Measurements from ENCODE around the gene EPHB2.

EPHB2 gene

DNA sequence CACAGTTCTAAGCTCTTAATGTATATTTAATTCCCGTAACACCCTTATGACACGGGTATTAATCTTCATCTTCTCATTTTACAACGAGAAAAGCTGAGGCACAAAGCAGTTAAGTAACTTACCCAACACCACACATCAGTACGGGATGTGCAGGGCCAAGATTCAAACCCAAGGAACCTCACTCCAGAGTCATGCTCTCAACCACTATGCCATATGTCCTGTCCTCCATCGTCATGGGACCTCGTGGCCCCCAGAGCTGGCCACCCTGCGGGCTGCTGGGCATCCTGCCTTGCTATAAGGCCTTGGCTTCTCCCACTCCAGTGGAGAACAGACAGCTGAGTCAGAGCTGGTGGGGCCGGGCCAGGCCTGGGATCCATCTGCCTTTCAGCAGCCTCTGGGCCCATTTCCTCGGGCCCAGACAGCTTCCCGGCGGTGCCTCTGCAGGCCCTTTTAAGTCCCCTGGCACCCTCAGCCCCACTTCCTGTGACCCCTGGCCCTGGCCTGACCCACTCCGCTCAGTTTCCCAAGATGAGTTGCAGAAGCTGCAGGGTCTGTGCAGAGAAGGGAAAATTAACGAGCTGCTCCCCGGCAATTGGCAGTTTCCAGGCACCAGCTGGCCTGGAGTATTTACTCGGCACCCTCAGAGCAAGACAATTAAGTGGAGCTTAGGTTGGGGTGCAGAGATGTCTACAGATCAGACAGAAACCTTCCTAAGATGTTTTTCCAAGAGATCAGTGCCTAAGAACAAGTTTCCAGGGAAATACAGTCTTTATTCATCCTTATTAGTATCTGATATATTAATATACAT, 98.2 kb downstream of the EPHB2 start:
- no peak for FAIRE-seq
- DNase-seq (ENCODE audit: insufficient read length, low spot score): peak; percentile 48
- TF ChIP-seq, protein P1, sequence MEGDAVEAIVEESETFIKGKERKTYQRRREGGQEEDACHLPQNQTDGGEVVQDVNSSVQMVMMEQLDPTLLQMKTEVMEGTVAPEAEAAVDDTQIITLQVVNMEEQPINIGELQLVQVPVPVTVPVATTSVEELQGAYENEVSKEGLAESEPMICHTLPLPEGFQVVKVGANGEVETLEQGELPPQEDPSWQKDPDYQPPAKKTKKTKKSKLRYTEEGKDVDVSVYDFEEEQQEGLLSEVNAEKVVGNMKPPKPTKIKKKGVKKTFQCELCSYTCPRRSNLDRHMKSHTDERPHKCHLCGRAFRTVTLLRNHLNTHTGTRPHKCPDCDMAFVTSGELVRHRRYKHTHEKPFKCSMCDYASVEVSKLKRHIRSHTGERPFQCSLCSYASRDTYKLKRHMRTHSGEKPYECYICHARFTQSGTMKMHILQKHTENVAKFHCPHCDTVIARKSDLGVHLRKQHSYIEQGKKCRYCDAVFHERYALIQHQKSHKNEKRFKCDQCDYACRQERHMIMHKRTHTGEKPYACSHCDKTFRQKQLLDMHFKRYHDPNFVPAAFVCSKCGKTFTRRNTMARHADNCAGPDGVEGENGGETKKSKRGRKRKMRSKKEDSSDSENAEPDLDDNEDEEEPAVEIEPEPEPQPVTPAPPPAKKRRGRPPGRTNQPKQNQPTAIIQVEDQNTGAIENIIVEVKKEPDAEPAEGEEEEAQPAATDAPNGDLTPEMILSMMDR (IDR thresholded peaks at IDR 0.05; ENCODE audit: insufficient read depth, missing control alignments): no peak

DNA sequence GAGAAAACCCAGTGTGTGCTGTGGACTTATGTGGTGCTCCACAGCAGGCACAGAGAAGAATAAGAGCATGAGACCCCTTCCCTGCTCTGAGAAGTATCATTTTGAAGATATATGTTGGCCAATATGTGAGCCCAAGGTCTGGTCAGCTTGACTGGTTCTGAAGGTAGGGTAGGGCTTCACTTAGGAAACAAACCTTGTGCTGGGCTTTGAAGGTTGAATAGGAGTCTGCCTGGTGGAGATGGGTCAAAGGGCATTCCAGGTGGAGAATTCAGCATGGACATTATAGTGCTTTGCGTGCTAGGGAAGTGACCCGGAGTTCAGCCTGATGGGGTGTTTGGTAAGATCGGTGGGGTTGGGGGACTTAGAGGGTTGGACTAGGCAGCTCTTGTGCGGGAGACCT, 99.1 kb downstream of the EPHB2 start:
- FAIRE-seq: no peak
- DNase-seq (ENCODE audit: insufficient read length, low spot score): no peak
- TF ChIP-seq, protein P1 (IDR thresholded peaks at IDR 0.05; ENCODE audit: insufficient read depth, missing control alignments): no peak

DNA sequence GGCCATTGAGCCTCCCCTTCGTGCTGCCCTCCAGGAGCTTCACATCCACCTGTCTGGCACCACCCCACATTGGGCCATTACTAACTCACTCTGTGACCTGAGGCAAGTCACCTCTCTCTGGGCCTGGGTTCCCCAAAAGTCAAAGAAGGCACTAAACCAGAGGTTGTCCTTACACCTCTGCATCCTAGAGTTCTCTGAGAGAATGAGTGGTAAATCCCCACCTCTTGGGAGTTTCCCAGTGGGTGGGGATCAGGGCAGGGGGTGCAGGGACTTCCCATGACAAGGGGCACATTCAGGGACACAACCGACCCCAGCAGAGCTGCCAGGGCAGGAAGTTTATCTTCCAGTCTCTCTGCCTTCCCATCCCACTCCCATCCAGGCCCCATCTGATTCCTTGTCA, 99.7 kb downstream of the EPHB2 start:
- DNase-seq (ENCODE audit: insufficient read length, low spot score): no peak
- TF ChIP-seq, protein P1 (IDR thresholded peaks at IDR 0.05; ENCODE audit: insufficient read depth, missing control alignments): no peak
- FAIRE-seq: no peak

DNA sequence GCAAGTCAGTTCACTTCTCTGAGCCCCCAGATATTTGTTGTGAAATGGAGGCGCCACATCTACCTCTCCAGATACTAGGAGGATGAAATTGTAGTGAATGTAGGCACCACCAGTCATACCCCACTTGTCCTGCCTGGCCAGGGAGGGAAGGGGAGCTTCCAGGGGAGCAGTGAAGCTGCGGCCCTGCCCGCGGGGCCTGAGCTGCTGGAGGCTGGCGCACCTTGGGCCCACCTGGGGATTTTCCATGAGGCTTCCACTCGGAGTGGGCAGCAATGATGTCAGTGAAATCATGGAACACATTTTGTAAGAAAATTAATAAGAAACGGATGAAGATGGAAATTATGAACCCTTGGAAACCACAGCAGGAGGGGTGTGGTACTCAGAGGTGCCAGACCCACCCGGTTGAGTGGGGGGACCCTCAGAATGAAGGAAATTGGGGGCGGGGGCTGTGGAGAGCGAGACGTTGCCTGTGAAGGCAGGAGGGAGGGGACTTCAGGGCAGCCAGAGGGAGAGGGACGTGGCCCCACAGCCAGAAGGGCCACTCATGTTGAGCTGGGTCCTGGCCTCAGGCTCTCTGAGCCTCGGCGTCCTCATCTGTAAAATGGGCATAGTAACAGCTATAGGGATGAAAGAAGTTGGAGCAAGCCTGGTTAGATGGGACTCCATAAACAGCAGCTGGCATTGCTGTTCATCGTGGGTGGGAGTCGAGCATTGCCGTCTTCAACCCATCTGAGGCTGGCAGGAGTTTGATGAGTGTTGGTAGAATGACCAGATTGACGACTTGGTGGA, 101.6 kb downstream of the EPHB2 start:
- no peak for FAIRE-seq
- no peak for DNase-seq (ENCODE audit: insufficient read length, low spot score)
- TF ChIP-seq, protein P1 (IDR thresholded peaks at IDR 0.05; ENCODE audit: insufficient read depth, missing control alignments): no peak

DNA sequence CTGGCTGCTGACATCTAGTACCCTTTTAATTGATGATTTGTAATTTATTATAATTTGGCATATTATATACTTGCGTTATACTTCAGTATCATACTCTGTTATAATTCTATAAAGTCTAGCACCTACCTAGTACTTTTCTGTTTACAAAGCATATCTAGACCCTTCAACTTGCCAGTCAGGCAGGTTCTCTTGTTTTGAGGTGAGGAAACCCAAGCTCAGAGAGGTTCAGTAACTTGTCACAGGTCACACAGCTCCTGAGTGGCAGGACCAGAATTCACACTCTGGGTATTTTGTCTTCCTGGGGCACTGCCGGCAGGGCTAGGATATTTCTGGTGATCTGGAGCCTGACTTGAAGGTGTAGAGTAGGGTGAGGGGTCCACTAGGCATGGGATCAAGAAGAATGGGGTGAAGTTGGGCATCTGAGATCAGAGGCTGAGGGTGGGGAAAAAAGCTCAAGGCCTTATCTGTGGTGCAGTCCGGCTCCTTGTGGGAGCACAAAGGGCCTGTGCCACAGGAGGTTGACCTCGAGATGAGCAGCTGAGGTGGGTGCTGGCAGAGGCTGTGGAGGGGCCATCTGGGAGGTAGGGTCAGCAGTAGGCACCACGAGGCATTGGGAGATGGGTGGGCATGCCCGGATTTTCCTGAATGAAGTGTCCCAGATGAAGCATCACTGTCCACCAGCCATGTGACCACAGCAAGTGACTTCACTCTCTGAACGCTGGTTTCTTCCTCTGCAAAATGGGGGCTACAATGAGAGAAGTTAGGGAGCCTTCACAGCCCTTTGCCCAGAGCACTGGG, 102.6 kb downstream of the EPHB2 start:
- DNase-seq (ENCODE audit: insufficient read length, low spot score) (no peak), FAIRE-seq (no peak)
- TF ChIP-seq, protein P1 (IDR thresholded peaks at IDR 0.05; ENCODE audit: insufficient read depth, missing control alignments): no peak

DNA sequence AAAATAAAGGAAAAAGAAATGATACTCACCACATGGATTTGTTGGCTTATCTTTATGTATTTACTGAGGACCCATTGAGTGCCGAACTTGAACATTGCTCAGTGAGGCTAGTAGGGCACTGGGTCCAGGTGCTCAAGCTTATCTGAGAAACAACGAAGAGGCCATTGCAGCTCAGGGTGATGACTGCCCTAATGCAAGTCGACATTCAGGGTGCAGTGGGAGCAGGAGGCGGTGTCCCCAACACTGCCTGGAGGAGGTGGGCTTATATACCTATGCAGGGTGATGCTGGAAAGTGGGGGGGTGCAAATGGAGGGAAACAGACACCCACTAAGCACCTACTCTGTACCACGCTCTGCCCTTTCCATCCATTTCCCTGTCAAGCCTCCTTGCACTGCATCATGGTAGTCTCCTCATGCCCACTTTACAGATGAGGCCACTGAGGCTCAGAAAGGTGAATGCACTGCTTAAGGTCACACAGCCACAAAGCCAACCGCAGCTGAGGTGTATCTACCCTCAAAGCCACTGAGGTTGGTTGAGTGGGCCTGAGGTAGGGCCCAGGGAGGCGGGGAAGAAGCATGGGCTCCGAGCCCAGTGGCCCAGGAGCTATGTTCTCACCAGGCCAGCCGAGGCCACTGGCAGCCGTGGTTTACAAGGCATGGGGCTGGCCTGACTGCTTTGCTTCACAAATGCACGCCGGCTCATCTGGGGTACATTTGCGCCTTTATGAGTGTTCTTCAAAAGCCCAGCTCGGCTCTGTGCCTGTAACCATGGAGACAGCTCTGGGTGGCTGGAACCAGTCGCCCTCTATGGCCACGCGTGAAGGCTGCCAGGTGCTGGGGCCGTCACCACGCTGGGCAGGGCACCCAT, 103.8 kb downstream of the EPHB2 start:
- DNase-seq (ENCODE audit: insufficient read length, low spot score) (no peak), FAIRE-seq (no peak)
- TF ChIP-seq, protein P1 (IDR thresholded peaks at IDR 0.05; ENCODE audit: insufficient read depth, missing control alignments): no peak
